Ascending aorta (tissue), 2 donors: Measurements from ENCODE around the gene GLRX2. TPM values are rescaled to one million over a fixed set of nuclear protein-coding genes. Genes with fewer than 3 reads are reported as not detected.
A peak's percentile ranks its signal among the peaks of the same experiment; 100 is the strongest.

Experiments used
- DNase-seq, 2 donors: peaks; one replicate each; pipeline ENCODE4 v3.0.0-alpha.2; 2019; ENCODE audit warnings: low spot score in 2 of 2
- H3K27ac ChIP-seq, 2 donors: fragments of 200-600 bp; sonication (generic); one replicate each; pipeline ENCODE4 v1.5.1; 2016 to 2017; ENCODE audit warnings: mild to moderate bottlenecking in 1 of 2
- H3K27me3 ChIP-seq: fragments of 200-600 bp; sonication (generic); one replicate; pipeline ENCODE4 v1.5.1; 2017
- H3K36me3 ChIP-seq, 2 donors: fragments of 200-600 bp; sonication (generic); one replicate each; pipeline ENCODE4 v1.5.1; 2016
- H3K4me1 ChIP-seq, 2 donors: fragments of 200-600 bp; sonication (generic); one replicate each; pipeline ENCODE4 v1.5.1; 2016 to 2017; ENCODE audit warnings: mild to moderate bottlenecking in 1 of 2
- H3K4me3 ChIP-seq, 2 donors: fragments of 200-600 bp; sonication (generic); one replicate each; pipeline ENCODE4 v1.5.1; 2016 to 2017; ENCODE audit warnings: mild to moderate bottlenecking in 1 of 2
- H3K9me3 ChIP-seq, 2 donors: fragments of 200-600 bp; sonication (generic); one replicate each; pipeline ENCODE4 v1.5.1; 2016
- intact Hi-C: fragments of 100-400 bp; cut with DNase I; formaldehyde crosslinking; loops from one replicate; pipeline ENCODE4 v1.15.1; 2023
- total RNA-seq: library from RNA; depleted of rRNA; stranded (reverse); fragments of >200 nt; gene quantifications from one replicate; pipeline ENCODE4 v1.1.0, GENCODE V29; 2016
- TF ChIP-seq, protein P1 (sequence below), 3 experiments: fragments of 200-600 bp in 2 of 3; fragments of 450-650 bp in 1 of 3; sonication (generic) in 2 of 3; IDR thresholded peaks; one replicate each; pipeline ENCODE4 v1.5.1; 2016 to 2019; ENCODE audit warnings: antibody characterized with exemption in 3 of 3, mild to moderate bottlenecking in 1 of 3, moderate library complexity in 1 of 3

GLRX2 gene
- total RNA-seq, 1 donor from 2014 or later: 2.8 TPM

DNA sequence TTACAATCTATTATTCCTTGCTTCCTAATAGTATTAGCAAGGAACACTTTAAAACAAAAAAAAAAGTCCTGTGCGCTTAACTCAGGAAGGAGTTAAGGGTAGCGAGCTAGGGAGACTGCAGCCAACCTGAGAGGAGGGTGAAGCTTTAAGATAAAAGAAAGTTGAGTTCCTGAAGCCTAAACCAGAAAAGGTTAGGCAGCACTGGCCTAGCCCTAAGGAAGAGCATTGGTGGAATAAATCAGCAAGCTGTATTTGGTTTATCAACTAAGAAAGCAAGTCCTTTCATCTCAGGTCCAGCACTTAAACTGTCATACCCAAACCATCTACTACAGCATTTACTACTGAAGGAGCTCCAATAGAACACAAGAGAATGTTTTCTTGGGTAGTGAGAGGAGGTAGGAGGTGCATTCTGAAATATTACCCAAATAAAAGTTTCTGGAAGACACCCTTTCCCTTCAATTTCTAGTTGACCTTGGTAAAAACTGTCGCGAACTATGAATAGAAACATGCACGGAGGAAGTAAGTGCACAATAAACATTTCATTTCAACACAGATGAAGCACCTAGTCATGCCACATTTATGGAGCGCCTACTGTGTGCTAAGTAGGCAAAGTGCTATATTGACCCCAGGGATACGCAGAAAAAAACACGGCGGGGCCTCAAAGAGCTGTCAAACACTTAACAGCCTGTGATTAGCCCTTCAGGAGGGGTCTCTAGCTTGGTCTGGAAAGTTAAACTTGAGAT, 1.3 kb downstream of the GLRX2 start:
- Histone ChIP-seq H3K27ac (peak overlapping the region; percentile 94 to 97), H3K4me1 (peaks cover 2 to 19% of the 10 kb centered on the region in 2 donors), H3K27me3 (no peaks in the 10 kb centered on the region), H3K9me3 (no peaks in the 10 kb centered on the region), H3K36me3 (peaks cover 14 to 17% of the 10 kb centered on the region in 2 donors), H3K4me3 (peak overlapping the region; percentile 93 to 98)
- intact Hi-C loops: no loop called here
- no peak for DNase-seq
- TF ChIP-seq, protein P1, sequence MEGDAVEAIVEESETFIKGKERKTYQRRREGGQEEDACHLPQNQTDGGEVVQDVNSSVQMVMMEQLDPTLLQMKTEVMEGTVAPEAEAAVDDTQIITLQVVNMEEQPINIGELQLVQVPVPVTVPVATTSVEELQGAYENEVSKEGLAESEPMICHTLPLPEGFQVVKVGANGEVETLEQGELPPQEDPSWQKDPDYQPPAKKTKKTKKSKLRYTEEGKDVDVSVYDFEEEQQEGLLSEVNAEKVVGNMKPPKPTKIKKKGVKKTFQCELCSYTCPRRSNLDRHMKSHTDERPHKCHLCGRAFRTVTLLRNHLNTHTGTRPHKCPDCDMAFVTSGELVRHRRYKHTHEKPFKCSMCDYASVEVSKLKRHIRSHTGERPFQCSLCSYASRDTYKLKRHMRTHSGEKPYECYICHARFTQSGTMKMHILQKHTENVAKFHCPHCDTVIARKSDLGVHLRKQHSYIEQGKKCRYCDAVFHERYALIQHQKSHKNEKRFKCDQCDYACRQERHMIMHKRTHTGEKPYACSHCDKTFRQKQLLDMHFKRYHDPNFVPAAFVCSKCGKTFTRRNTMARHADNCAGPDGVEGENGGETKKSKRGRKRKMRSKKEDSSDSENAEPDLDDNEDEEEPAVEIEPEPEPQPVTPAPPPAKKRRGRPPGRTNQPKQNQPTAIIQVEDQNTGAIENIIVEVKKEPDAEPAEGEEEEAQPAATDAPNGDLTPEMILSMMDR (IDR thresholded peaks at IDR 0.05): no peak

DNA sequence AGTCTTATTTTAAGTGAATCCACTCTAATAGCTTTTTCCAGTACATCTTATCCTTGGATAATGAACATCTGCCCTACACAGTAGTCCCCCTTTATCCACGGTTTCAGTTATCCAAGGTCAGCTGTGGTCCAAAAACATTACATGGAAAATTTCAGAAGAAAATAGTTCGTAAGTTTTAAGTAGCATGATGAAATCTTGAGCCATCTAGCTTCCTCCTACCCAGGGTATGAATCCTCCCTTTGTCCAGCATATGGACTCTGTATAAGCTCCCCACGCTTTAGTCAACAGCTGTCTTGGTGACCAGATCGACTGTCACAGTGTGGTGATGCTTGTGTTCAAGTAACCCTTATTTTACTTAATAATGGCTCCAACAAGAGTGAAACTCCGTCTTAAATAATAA, 2.6 kb downstream of the GLRX2 start:
- no peaks in the 10 kb centered on the region for H3K27me3 ChIP-seq
- no peak overlapping the region for H3K4me3 ChIP-seq
- peaks cover 22 to 29% of the 10 kb centered on the region in 2 donors for H3K36me3 ChIP-seq
- DNase-seq: no peak
- H3K9me3 ChIP-seq: no peaks in the 10 kb centered on the region
- peaks cover 2 to 19% of the 10 kb centered on the region in 2 donors for H3K4me1 ChIP-seq
- TF ChIP-seq, protein P1 (IDR thresholded peaks at IDR 0.05): no peak
- H3K27ac ChIP-seq: no peak overlapping the region
- intact Hi-C loops: no loop called here

DNA sequence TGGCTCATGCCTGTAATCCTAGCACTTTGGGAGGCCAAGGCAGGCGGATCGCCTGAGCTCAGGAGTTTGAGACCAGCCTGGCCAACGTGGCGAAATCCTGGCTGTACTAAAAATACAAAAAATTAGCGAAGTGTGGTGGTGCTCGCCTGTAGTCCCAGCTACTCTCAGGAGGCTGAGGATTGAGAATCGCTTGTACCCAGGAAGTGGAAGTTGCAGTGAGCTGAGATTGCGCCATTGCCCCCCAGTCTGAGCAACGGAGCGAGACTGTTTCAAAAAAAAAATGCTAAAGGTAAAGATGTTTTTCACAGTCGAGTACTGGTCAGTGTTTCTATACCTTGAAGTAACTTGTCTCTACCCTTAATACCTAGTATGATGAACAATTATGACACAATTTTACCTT, 11.1 kb downstream of the GLRX2 start:
- DNase-seq: no peak
- Histone ChIP-seq H3K27ac (no peak overlapping the region), H3K4me3 (no peak overlapping the region), H3K4me1 (no peaks in the 10 kb centered on the region), H3K27me3 (no peaks in the 10 kb centered on the region), H3K36me3 (peaks cover 35 to 58% of the 10 kb centered on the region in 2 donors), H3K9me3 (no peaks in the 10 kb centered on the region)
- TF ChIP-seq, protein P1 (IDR thresholded peaks at IDR 0.05): no peak
- intact Hi-C loops: loop anchor here (5.0 kb wide), 1 partner anchor 43 kb away; no protein-coding TSS in a partner anchor

DNA sequence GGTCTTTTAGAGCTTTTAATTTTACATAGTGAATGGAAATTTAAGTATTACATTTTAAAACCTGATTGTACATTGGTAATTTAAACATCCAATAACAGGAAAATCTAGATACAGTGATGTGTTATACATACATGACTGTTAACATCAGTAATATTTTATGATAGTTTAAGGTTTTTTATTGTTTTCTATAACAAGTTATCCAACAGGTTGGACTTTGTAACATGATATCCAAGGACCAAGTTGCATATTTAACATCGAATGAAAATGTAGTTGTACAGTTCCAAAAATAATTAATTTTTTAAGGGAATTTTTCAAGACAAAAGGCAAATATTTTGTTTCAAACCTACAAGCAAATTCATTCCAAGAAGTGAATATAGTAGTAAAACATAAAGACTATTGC, 14.3 kb downstream of the GLRX2 start:
- intact Hi-C loops: loop anchor here (5.0 kb wide), 1 partner anchor 46 kb away; no protein-coding TSS in a partner anchor

DNA sequence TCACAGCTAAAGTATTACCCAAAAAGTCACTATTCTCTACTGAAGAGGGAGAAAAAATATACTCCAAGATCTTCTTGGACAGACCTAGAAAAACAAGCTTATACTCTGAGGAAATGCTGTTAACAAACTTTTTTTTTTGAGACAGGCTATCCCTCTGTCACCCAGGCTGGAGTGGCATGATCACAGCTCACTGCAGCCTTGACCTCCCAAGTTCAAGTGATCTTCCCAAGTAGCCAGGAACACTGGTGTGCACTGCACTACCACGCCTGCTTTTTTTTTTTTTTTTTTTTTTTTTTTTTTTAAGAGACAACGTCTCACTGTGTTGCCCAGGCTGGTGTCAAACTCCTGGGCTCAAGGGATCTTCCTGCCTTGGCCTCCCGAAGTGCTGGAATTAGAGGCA, 17.3 kb downstream of the GLRX2 start:
- TF ChIP-seq, protein P1 (IDR thresholded peaks at IDR 0.05): no peak
- intact Hi-C loops: no loop called here
- no peak for DNase-seq
- Histone ChIP-seq H3K27ac (no peak overlapping the region), H3K4me1 (no peaks in the 10 kb centered on the region), H3K36me3 (peaks cover 11 to 28% of the 10 kb centered on the region in 2 donors), H3K4me3 (no peak overlapping the region), H3K27me3 (no peaks in the 10 kb centered on the region), H3K9me3 (no peaks in the 10 kb centered on the region)

More for the DNA sequence above, 14.3 kb downstream of the GLRX2 start:
- Histone ChIP-seq H3K9me3 (no peaks in the 10 kb centered on the region), H3K4me1 (no peaks in the 10 kb centered on the region), H3K27ac (no peak overlapping the region), H3K4me3 (no peak overlapping the region), H3K27me3 (no peaks in the 10 kb centered on the region), H3K36me3 (peaks cover 17 to 30% of the 10 kb centered on the region in 2 donors)
- TF ChIP-seq, protein P1 (IDR thresholded peaks at IDR 0.05): no peak
- no peak for DNase-seq
